MM.1S (cell line): Measurements from ENCODE around the gene PAK4.

Experiments used
- CTCF ChIP-seq: fragments of 300-600 bp; sonication (generic); IDR thresholded peaks from 2 replicates; pipeline ENCODE4 v1.5.1; 2016; ENCODE audit warnings: antibody characterized with exemption, low read length, mixed read lengths
- EZH2phosphoT487 ChIP-seq: fragments of 300-600 bp; sonication (generic); IDR thresholded peaks from 2 replicates; pipeline ENCODE4 v1.6.1; 2018; ENCODE audit warnings: antibody characterized with exemption, low read length

- TF ChIP-seq CTCF (no peak), EZH2phosphoT487 (no peak)
Measured at GRCh38 chr19:39217094-39217493, 91.5 kb downstream of the PAK4 start.
